Stimulated activated CD4-positive, alpha-beta T cell treated with anti-CD3 and anti-CD28 coated beads, Interleukin-2, amount 100 ng/mL, for 48 hours (primary cell): ENCODE results near the gene KCNIP3.
"Not testable (repeated sequence)": the region's sequence is repeated elsewhere in the genome, so short reads cannot be mapped to it uniquely, and the experiment has no call there.

Source experiments
- DNase-seq, 2 donors: peaks; one replicate each; pipeline ENCODE4 v3.0.0-alpha.2; 2020

Gene KCNIP3

DNA sequence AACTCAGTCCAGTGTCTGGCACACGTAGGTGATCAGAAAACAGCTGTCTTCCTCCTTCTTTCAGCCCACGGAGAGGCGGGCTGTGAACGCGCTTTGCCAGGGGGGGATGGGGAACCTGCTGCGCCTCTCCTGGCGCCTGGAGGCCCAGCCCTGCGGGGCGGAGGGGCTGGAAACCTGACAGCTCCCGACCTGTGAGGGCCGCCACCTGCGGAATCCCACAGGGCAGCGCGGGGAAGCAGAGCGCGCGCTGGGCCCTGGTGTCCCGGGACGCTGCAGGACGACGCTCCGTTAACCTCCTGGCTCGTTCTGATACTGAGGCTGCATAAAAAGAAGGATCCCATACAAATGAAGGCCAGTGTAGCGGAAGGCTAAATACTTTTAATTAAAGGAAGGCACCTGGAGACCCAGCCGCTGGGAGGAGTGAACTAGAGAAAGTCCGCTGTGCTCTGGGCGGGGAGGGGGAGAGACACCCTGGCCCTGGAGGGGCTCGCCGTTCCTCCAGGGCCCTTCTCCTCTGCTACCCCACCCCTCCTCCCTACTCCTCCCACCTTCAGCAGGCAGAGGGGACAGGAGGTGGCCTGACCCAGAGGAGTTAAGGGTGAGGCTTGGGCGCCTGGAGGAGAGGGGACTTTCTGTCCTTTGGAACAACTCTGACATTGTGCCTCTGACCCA, 130.2 kb downstream of the KCNIP3 start:
- DNase-seq, result not testable (repeated sequence)

DNA sequence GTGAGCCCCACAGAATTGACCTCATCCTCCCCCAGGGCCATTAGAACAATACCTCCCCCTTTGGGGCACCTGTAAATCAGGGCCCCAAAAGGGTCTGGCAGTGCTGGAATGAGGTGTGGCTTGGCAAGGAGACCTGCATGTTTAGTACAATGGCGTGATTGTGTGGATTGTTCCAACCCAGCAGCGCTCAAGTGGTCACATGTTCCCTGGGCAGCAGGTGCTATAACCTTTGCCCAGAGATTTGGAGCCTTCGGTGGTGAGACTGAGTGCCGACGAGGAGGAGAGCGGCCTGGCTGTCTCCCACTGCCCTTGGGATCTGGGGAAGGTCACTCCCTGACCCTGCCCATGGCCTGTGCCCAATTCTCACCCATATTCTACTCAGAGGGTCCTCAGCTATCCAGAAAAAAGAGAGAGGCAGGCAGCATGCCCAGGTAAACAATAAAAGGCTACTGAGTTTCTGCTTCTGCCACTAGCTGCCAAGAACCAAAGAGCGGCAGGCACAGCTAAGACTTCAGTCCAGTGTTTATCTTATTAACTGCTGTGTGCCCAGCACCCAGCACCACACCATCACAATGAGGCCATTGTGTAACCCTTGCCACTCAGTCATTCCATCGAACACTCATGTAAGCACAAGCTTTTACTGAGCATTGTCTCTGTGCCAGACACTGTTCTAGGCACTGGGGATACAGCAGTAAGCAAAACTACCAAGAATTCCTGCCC, 132.8 kb downstream of the KCNIP3 start:
- DNase-seq, result not testable (repeated sequence)

DNA sequence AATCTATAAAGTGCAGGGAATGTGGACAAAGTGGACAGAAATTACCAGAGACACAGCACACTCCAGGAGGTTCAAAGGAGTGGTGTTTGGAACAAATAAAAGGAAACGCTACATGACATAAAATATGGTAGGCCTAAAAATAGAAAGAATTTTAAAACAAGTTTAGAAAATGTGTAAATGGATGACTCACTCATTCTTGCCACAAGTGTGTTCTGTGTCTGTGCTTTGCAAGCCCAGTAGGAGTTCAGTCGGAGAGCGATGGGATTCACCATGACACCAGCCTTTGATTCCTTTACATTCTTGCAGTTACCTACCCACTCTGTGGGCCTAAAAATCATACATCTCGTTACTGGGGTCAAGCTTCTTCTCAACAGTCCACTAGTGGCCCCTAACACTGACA, 136.2 kb downstream of the KCNIP3 start:
- DNase-seq, result not testable (repeated sequence)

DNA sequence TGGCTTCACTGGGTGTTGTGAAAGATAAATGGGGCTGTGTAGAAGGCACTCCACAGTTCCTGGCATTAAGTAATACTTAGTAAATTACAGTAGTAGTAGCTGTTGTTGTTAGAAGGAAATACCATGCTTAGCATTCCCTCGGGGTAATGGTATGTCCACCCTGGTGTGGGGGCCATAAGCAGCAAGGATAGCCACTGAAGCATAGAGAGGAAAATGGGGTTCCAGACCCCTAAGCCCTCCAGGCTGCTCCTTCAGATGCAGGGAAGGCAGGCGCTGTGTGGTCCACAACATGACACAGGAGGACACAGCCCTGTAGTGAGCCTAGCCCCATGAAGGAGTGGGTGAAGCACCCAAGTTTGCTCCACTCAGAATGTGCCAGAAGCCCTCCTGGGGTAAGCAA, 136.8 kb downstream of the KCNIP3 start:
- DNase-seq, result not testable (repeated sequence)

DNA sequence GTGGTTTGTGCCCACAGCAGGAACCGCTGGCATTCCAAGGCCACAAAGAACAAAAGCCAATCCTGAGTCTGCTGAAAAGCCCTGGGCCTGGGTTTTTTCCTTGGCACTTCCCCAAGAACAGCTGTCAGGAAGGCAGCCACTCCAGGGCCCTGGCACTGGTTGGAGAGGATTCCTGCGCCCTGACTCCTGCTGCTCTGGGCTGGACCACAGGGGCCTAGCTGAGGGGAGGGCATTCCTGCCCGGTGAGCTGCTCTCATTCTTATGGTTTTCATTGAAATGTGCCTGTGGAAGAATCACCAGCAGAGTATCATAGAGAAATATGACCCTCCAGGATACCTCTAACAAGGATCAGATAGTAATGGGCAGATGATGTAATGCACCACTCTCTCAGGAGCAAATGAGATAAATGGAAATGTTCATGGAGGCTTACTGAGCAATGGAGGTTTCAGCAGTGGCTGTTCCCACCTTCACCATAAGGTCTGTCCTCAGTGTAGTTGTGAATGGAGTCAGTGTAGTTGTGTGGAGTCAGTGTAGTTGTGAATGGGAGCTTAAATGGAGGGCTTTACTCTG, 137.4 kb downstream of the KCNIP3 start:
- not testable (repeated sequence) for DNase-seq

DNA sequence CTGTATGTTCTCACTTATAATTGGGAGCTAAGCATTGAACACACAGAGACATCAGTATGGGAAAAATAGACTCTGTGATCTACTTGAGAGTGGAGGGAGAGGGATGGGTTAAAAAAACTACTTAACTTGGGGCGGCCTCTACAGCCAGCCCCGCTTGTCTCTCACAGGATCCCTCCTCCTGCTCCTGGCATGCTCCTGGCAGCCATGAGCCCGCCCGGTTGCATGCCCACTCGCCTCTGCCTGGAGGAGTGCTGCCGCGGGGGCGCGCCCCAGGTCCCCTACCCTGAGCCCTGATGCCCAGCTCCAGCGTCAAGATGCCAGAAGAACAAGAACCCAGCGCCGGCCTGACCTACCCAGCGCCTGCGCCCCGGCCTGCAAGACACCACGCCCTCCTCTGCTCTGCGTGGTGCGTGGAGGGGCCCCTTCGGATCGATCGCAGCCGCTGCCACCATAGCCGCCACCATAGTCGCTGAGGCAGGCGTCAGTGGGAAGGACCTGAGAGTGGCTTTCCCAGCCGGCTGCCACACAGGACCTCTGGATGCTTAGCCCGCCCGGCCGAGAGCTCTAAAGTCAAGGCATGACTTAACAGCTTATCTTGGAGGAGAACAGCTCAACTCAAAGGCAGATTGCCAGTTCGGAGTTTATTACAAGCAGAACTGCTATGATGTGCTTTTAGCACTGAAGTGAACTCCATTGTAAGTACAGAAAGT, 138.2 kb downstream of the KCNIP3 start:
- not testable (repeated sequence) for DNase-seq
